GM18511 (cell line): ENCODE data around the gene UNC13B.
"Not testable (repeated sequence)": the region's sequence is repeated elsewhere in the genome, so short reads cannot be mapped to it uniquely, and the experiment has no call there.

ENCODE experiments used
- ATAC-seq: cut with Tn5 transposase; IDR thresholded peaks from one replicate; pipeline ENCODE4 v1.9.1; 2021; ENCODE audit warnings: mild to moderate bottlenecking, moderate library complexity; ENCODE audit not compliant: unreplicated experiment

The UNC13B gene

DNA sequence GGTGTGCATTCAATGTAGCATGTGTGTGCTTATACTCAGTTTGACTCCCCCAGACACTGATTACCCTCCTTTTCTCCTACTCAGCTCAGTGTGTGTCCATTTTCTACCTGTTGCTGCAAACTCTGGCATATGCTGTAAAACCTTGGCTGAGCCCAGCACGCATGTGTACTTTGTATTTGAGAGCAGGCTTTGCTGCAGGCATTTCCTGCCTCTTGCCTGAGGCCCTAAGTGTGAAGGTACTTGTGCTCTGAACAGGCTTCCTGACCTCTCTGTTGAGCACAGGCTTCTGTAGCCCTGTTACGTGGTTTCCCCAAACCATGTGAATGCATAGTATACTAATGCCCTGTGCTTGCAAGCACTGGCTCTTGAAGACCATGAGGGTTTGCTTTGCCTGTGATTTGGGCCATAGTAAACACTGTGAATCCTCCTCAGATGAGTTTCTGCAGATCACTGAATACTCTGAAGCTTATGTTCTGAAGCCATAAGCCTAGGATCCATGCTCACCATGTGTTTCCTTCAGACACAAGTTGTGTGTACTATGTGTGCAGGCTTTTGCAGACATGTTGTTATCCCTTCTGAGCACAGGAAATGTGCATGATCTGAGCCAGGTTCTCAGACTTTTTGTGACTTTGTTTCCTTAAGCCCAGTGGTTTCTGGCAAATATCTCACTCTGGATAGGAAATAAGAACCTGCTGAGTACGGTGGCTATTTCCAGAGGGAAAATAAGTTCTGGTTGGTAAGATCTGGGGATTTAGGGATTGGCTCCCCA lies 203.2 kb downstream of the UNC13B start:
- ATAC-seq = no peak

DNA sequence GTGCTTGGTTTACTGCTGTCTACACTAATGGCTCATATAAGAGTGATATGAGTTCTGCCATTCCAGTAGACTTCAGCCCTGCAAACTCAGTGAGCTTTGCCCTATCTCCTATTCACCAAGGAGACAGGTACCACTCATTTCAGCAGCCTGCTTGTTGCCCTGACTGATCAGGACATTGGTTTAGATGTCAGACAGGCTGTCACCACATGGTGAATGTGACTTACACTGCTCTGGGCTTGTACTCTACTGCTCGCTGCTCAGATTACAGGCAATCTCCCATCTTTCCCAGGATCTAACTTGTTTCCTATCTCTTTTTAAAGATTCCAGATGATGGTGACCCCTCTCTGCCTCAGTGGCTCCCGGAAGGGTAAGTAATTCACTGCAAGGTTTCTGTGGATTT lies 204.8 kb downstream of the UNC13B start:
- no peak for ATAC-seq

DNA sequence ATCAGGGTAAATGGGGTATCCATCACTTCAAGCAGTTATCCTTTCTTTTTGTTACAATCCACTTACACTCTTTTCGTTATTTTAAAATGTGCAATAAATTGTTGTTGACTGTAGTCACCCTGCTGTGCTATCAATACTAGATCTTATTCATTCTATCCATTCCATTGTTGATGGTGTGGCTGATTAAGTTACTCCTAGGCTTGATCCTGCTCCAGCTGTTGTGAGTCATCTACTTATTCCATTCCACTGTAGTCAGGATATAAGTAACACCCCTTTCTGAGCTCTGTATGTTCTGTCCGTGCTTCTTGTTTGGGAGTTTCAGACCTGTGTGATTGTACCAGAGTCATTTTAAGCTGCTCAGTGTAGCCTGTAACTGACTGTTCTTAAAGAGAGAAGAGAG lies 205.6 kb downstream of the UNC13B start:
- ATAC-seq = no peak

DNA sequence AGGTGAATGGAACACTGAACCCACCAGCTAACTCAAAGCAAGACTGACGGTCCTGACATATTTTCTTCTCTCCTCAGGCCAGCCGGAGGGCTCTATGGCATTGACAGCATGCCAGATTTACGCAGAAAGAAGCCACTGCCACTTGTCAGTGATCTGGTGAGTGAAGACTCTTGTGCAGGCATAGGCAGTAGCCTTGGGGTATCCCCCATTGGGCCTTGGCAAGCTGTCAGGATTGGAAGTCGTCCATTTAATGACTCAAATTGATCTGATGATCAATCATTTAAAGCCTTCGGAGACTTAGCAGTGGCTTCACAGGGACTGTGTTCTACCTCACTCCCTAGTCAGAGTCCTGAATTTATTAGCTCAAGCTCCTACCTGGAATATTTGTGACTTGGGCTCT lies 208.4 kb downstream of the UNC13B start:
- ATAC-seq = no peak

DNA sequence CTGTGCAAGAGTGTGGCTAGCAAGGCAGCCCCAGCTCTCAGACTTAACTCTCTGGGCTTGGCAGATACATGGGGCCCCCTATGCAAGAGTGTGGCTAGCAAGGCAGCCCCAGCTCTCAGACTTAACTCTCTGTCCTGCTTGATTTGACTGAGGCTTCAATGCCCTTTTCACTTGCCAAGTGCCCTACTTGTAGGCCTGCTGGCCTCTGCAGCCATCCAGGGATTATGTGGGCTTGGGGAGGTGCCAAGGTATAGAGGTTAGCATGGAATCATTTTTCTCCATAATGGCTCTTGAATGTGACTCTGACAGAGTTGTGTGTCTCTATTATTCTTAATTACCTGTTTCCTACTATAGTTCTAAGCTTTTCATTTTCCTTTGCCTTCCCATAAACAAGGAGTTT lies 212.6 kb downstream of the UNC13B start:
- ATAC-seq = no peak

DNA sequence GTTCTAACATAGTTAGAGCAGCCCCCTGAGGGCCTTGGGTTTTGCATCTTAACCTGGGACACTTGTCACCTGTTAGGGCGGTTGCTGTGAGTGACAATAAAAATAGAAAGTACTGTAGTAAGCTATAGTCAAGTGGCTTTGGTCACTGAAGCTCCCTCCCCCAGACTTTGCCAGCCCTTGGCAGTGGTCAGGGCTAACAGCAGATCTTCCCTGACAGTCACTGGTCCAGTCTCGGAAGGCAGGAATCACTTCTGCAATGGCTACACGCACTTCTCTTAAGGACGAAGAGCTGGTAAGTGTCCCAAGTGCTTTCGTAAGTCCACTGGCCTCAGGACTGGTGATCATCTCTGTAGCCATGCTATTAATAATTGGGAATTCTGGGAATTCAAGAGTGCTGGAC lies 213.1 kb downstream of the UNC13B start:
- ATAC-seq = no peak

DNA sequence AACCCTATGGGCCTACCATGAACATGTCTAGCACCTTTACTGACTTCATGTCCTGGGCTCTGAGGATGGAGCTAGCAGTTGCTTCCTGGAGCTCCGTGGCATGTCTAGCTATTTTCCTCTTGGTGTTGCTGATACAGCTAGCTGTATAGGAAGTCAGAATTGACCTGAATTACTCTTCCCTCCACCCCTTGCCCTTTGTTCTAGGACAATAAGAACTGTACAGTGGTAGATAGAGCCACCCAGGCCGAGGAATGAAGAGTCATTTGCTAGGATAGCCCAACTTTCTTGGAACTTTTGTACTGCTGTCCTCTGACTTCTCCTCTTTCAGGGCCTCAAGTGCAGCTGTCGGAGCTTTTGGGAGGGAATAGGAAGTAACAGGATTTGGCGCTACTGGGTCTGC lies 218.2 kb downstream of the UNC13B start:
- no peak for ATAC-seq

DNA sequence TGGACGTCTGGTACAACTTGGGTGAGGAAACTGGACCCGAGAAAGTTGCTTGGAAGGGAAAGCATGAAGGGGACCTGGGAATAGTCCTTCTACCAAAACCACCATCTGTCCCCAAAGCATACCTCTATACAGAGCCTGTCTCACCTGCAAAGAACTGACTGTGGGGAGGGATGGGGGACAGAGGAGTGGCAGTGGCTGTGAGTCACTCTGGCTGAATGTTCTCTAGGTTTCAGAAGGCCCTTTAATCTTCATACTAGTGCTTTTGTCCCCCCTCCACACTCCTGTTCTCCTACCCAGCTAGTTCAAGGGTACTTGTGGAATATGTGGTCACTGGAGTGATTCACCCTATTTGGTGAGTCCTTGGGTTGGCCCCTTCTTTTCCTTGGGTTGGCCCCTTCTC lies 218.8 kb downstream of the UNC13B start:
- no peak for ATAC-seq

DNA sequence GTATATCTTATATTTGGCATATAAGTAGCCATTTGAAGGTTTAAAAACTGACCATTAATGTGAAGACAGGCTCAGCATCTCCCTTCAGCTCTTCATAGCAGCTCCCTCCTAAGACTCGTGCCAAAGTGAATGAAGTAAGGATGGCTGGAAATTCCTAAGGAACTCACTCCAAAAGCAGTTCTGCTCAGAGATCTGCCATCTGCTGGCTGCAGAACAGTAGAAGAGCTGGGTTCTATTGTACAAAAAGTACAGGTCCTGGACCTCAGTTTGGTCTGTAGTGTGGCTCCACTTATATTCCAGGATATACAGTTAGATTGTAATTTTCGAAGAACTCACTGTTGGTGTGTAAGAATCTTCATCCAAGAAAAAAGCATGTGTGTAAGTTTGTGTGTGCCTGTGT lies 223.2 kb downstream of the UNC13B start:
- no peak for ATAC-seq

DNA sequence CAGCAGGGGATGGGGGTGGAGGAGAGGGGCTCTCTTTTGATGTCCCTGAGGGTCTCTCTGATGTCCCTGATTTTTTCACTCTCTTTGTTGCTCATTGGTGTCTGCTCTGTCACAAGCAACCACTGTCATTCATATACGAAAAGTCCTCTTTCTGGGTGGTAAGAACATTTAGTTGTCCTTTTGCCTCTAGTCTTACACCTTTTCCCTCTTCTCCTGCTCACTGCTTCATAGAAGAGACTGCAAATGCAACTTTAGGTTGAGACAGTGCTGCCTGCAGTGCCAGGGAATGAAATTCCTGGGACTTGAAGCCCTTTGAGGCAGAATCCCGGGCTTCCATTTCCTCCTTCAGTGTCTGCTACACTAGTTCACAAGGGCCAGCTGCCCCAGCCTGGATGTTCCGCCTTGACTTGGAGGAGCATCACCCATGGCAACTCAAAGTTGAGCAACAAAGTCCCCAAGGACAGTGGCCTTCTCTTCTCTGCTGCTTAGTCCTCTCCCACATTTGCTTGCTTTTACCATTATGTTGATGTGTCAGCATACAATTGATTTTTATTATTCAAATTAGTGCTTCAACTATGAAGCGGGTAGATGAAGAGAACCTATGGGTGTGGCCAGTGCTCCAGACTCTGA lies 233.4 kb downstream of the UNC13B start:
- no peak for ATAC-seq

DNA sequence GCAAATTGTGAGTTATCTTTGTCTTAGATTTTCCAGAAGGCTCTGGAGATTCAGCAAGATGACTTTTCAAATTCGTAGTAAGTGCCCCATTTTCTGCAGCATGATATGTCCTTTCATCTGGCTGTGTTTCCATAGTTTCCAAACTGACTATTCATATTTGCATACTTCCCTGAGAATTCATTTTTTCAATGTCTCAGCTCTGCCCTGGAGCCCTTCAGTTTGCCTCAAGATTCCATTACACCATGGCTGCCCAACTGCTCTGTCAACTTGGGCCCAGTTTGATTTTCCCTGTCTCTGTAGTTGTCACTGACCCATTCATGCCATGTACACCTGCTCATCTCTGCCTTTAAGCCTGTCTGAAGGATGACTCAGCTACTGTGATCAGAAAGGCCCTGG lies 233.9 kb downstream of the UNC13B start:
- ATAC-seq = no peak

DNA sequence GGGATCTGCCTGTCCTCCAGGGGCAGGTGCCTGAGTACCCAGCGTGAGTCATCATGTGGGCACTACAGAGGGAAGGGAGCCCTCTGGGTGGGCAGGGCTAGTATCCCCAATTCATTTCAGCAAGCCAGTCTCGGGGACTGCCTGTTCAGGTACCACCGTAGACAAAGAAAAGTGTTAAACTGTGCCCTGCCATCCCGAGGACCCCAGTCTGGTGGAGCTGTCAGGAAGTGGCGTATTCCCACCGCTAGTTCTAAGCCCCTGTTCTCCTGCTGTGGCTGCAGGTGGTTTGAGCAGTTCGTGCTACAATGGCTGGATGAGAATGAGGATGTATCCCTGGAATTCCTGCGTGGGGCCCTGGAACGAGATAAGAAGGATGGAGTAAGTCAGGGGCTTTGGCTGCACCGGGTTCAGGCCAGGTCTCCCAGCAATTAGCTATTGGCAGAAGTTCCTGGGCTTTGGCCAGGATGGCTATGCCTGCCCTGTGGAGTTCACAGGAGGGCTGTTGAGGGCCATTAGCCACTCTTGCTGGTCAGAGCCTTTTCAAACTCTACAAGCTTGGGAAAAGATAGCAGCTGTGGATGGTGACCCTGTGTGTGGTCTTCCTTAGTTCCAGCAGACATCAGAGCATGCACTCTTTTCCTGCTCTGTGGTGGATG lies 234.9 kb downstream of the UNC13B start:
- no peak for ATAC-seq

DNA sequence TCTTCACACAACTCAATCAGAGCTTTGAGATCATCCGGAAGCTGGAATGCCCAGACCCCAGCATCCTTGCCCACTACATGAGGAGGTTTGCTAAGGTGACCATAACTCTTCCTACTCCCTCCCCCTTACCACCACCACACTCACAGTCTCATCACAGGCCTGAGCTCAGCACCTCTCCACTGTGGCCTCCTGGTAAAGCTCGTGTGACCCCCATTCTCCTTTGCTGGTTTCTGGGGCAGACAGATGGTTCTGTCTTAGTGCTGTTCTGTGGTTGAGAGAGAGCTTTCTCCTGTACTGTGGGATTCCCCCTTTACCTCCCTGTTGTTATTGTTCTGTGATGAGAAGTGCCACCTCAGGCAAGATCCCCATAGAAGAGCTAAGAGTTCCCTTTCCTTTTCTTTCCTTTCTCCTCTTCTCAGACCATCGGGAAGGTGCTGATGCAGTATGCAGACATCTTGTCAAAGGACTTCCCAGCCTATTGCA lies 235.4 kb downstream of the UNC13B start:
- ATAC-seq = no peak

DNA sequence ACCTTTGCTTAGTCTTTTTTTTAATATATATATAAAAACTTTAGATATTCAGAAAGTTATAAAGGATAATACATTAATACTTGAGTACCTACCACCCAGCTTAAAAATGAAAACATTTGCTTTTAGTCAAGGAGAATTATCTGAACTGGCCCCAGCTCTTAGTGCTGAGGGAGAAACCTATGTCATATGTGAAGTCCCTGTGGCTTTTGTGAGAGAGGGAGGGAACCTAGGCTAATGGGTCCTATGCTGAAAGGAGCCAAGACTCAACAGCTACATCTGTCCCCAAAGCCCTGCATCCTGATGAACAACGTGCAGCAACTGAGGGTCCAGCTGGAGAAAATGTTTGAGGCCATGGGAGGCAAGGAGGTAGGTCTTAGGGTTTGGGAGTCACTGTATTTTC lies 236.1 kb downstream of the UNC13B start:
- no peak for ATAC-seq

DNA sequence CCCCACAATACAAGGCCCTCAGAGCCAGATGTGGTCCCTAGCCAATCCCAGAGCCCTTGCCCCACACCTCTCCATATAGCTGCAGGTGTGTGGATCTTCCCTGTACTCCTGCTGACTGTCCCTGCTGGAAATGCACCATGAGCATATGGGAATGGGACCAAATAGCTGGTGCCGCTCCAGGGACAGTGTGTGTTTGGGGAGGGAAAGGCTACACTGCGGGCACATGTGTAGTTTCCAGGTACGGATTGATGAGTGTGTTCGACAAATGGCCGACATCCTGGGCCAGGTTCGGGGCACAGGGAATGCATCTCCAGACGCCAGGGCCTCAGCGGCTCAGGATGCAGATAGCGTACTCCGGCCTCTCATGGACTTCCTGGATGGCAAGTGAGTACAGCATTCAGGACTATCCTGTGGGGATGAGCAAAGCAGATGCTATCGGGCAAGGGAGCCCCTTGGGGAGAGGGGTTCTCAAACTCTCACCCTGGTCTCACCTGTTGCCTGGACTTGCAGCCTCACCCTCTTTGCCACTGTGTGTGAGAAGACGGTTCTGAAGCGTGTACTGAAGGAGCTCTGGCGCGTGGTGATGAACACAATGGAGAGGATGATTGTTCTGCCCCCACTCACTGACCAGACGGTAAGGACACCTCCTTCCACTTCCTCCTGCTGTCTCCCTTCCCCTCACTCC lies 237.0 kb downstream of the UNC13B start:
- no peak for ATAC-seq

DNA sequence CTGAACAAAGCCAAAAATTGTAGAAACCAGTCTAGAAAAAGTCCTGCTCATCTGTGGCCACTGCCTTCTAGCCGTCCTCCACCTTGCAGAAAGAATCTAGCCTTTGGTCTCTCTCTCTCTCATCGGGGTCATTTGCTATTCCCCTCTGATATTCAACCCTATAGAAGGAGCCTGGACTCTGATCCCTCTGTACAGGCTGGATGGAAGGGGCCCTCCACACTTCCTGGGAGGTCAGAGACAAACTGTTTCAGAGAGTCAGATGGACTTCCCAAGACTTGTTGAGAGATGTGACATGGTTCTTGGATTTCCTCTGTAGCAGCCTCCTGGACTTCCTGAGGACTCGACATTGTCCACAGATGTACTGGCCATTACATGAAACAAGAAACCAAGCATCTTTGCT lies 243.1 kb downstream of the UNC13B start:
- no peak for ATAC-seq

DNA sequence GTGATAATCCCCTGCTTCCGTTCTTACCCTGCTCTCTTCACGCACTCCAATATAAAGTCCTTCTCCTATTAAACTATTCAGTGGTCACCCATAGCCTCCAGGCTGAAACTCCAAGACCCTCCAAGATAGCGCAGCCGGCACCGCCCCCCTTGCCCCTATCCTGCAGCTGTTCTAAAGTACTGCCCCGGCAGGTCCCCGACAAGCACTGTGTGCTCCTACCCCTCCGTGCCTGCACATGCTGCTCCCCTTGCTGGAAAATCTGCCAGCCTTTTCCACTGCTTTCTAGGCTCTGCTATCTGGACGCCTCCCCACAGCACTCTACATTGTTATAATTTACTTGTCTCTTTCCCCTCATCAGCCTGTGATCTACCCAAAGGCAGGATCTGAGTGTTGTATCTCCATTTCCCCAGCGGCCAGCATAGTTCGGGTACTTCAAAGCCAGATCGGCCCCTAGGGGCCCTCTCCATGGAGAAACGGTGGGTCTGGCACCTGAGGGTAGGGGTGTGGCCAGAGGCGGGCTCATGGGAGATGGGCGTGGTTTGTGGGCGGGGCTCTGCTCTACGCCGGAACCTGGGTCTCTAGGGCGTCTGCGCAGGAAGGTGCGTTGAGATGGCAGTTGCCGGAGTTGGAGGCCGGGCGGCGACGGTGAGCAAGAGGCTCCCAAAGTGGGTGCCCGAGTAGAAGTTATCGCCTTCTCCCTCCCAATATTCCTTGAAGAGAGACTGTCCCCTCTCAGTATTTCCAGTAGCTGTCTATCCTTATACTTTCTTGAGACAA lies 244.6 kb downstream of the UNC13B start:
- ATAC-seq = no peak

DNA sequence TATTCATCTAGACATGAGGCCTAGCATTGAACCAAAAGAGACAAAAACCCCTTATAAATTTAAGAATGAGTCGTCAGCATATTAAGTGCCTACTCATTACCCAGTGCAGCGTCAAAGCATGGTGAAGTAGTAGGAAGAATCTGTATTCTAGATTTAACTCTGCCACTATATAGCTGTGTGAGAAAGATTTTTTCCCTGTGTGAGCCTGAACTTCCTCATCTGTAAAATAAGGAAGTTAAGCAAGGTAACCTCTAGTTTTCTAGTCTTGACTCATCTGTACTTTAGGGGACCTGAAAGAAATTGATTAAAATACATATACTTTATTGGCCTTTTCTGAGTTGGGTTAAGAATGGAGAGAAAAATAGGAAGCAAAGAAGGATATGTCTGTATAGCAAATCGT lies 246.0 kb downstream of the UNC13B start:
- no peak for ATAC-seq

DNA sequence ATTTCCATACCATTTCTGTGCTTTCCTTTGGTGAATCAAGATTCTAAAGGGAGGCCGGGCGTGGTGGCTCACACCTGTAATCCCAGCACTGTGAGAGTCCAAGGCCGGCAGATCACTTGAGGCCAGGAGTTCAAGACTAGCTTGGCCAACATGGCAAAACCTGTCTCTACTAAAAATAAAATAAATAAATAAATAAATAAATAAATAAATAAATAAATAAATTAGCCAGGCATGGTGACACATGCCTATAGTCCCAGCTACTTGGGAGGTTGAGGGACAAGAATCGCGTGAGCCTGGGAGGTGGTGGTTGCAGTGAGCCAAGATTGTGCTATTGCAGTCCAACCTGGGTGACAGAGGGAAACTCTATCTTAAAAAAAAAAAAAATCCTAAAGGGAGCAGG lies 247.6 kb downstream of the UNC13B start:
- ATAC-seq = not testable (repeated sequence)

DNA sequence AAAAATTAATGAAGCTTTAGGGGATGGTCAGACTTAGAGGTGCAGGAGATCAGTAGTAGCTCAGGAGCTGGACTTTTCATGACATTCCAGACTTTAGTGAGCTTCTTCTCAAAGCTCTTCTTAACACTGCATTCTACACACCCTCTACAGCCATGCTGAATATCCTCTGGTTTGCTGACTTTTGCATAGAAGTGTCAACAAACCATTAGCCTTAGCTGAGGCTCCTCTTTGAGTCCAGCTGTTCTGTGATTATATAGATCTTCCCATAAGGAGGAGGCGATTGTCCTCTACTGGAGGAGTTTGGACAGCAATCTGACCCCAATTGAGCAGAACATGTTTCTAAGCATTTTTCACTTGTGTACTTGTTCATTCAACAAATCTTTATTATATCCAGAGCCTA lies 253.1 kb downstream of the UNC13B start:
- no peak for ATAC-seq
